CD4-positive, alpha-beta T cell treated with Interferon gamma for 1 hour (primary cell): ENCODE measurements around the gene ADRB1.

Experiments used
- DNase-seq: peaks from one replicate; pipeline ENCODE4 v3.0.0-alpha.2; 2020

The ADRB1 gene

GRCh38 chr10:114043532-114044246, at the start of gene ADRB1:
Gene ADRB1, plus strand, starts transcription at chr10:114043866. Its CDS starts 267 bp downstream, at chr10:114044133.
- peak; percentile 75 for DNase-seq

- no peak for DNase-seq
Observed at GRCh38 chr10:113995201-113995600, 48.5 kb upstream of the ADRB1 start.

- DNase-seq = no peak
Observed at GRCh38 chr10:113997428-113997827, 46.2 kb upstream of the ADRB1 start.

GRCh38 chr10:113999531-113999930, 44.1 kb upstream of the ADRB1 start:
- no peak for DNase-seq

- no peak for DNase-seq
Observed at GRCh38 chr10:114000457-114001010, 43.1 kb upstream of the ADRB1 start.

- DNase-seq = no peak
Observed at GRCh38 chr10:114002422-114002821, 41.2 kb upstream of the ADRB1 start.

GRCh38 chr10:114003161-114003941, 40.3 kb upstream of the ADRB1 start:
- no peak for DNase-seq

GRCh38 chr10:114009281-114009996, 34.2 kb upstream of the ADRB1 start:
- no peak for DNase-seq

- no peak for DNase-seq
Observed at GRCh38 chr10:114010316-114010715, 33.4 kb upstream of the ADRB1 start.

GRCh38 chr10:114012650-114013049, 31.0 kb upstream of the ADRB1 start:
- DNase-seq = no peak

- DNase-seq = no peak
Observed at GRCh38 chr10:114015708-114016107, 28.0 kb upstream of the ADRB1 start.

GRCh38 chr10:114017271-114017670, 26.4 kb upstream of the ADRB1 start:
- no peak for DNase-seq

- DNase-seq = no peak
Observed at GRCh38 chr10:114017873-114018272, 25.8 kb upstream of the ADRB1 start.

- DNase-seq = no peak
Observed at GRCh38 chr10:114019226-114019625, 24.4 kb upstream of the ADRB1 start.

GRCh38 chr10:114021154-114021553, 22.5 kb upstream of the ADRB1 start:
- DNase-seq = no peak

GRCh38 chr10:114021717-114022680, 21.7 kb upstream of the ADRB1 start:
- no peak for DNase-seq

GRCh38 chr10:114022766-114023597, 20.7 kb upstream of the ADRB1 start:
- no peak for DNase-seq

GRCh38 chr10:114024876-114025610, 18.6 kb upstream of the ADRB1 start:
- DNase-seq = peak; percentile 16

GRCh38 chr10:114025611-114026130, 18.0 kb upstream of the ADRB1 start:
- no peak for DNase-seq
